Sigmoid colon (tissue), 7 donors: ENCODE measurements around the gene EPHB1. TPM values are rescaled to one million over a fixed set of nuclear protein-coding genes. Genes with fewer than 3 reads are reported as not detected.

ENCODE experiments used
- DNase-seq: peaks from one replicate; pipeline ENCODE4 v3.0.0-alpha.2; 2019
- H3K27ac ChIP-seq, 4 donors: fragments of 200-600 bp; sonication (generic); one replicate each; pipeline ENCODE4 v1.5.1; 2016 to 2019; ENCODE audit warnings: mild to moderate bottlenecking in 1 of 4
- H3K27me3 ChIP-seq, 3 donors: fragments of 200-600 bp; sonication (generic); one replicate each; pipeline ENCODE4 v1.5.1; 2019; ENCODE audit warnings: mild to moderate bottlenecking in 1 of 3
- H3K36me3 ChIP-seq, 4 donors: fragments of 200-600 bp; sonication (generic); one replicate each; pipeline ENCODE4 v1.5.1; 2016 to 2019
- H3K4me1 ChIP-seq, 4 donors: fragments of 200-600 bp; sonication (generic); one replicate each; pipeline ENCODE4 v1.5.1; 2017 to 2019
- H3K4me3 ChIP-seq, 4 donors: fragments of 200-600 bp; sonication (generic); one replicate each; pipeline ENCODE4 v1.5.1; 2017 to 2019; ENCODE audit warnings: mild to moderate bottlenecking in 2 of 4, moderate library complexity in 1 of 4
- H3K9me3 ChIP-seq, 4 donors: fragments of 200-600 bp in 3 of 4; sonication (generic) in 3 of 4; one replicate each; pipeline versions ENCODE4 v1.5.1 to v1.6.1; 2013 to 2019
- EP300 ChIP-seq, 4 donors: sonication (generic); formaldehyde crosslinking; IDR thresholded peaks; one replicate each; pipeline ENCODE4 v1.6.1; 2017; ENCODE audit warnings: antibody characterized with exemption in 4 of 4
- POLR2A ChIP-seq, 2 donors: fragments of 450-650 bp; IDR thresholded peaks; one replicate each; pipeline ENCODE4 v1.6.1; 2016; ENCODE audit warnings: antibody characterized with exemption in 2 of 2, mild to moderate bottlenecking in 2 of 2, moderate library complexity in 2 of 2
- POLR2AphosphoS5 ChIP-seq, 4 donors: sonication (generic); formaldehyde crosslinking; IDR thresholded peaks; one replicate each; pipeline ENCODE4 v1.6.1; 2017; ENCODE audit warnings: antibody characterized with exemption in 4 of 4
- WGBS, 2 donors: extraction: QIAGEN DNeasy Blood & Tissue Kit; methylation state at CpG; one replicate each; pipeline ENCODE4 v1.1.7; 2013; 5-methylcytosine and 5-hydroxymethylcytosine counted together
- intact Hi-C: fragments of 100-400 bp; cut with DNase I; formaldehyde crosslinking; loops from one replicate; pipeline ENCODE4 v1.15.1; 2023
- polyA plus RNA-seq, 3 donors: library from polyadenylated mRNA; stranded (reverse); fragments of 200-250 nt; gene quantifications; one replicate each; pipeline ENCODE4 v1.2.3, GENCODE V29; 2013
- total RNA-seq, 4 donors: library from RNA; depleted of rRNA; stranded (reverse); fragments of >200 nt; gene quantifications; one replicate each; pipeline ENCODE4 v1.1.0, GENCODE V29; 2016
- TF ChIP-seq, protein P1 (sequence below), 4 experiments: fragments of 450-650 bp in 3 of 4; fragments of 200-600 bp in 1 of 4; IDR thresholded peaks; one replicate each; pipeline ENCODE4 v1.5.1; 2016 to 2019; ENCODE audit warnings: antibody characterized with exemption in 4 of 4, mild to moderate bottlenecking in 3 of 4, moderate library complexity in 2 of 4
- donor health status: healthy with polysubstance abuse.
- donor health status: Bipolar disorder and iron deficiency.
- donor health status: healthy.

Gene EPHB1
- total and polyA plus RNA-seq, 7 donors: 0.29 to 17.3 (median 3.6) TPM; not detected in 2

DNA sequence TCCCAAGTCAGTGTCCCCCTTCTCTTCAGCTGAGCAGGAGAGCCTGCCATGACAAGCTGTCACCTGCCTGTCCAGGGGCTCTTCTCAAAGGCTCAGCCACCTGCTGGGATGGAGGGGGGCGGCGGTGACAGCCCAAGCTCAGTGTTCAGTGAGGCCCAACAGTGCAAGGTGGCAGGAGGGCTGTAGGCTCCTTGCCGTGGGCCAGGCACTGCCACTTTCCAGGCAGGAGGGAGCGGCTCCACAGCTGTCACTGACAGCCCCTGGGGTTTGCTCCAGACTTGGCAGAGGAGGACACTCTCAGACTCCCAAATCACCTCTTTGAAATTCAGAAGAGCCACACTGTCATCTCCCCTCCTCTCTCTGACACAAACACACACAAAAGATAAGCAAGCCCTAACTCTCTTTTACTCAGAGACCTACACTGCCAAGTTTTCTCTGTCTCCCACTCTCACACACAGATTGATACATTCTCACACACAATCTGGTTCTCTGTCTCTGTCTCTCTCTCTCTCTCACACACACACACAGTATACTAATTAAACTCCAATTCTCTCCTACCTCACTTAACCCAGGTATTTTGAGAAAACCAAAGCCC, 443.3 kb downstream of the EPHB1 start:
- intact Hi-C loops: no loop called here
- no peak overlapping the region for H3K27ac ChIP-seq
- TF ChIP-seq POLR2AphosphoS5 (IDR thresholded peaks at IDR 0.05) (no peak), POLR2A (IDR thresholded peaks at IDR 0.05) (no peak), EP300 (IDR thresholded peaks at IDR 0.05) (no peak)
- TF ChIP-seq, protein P1, sequence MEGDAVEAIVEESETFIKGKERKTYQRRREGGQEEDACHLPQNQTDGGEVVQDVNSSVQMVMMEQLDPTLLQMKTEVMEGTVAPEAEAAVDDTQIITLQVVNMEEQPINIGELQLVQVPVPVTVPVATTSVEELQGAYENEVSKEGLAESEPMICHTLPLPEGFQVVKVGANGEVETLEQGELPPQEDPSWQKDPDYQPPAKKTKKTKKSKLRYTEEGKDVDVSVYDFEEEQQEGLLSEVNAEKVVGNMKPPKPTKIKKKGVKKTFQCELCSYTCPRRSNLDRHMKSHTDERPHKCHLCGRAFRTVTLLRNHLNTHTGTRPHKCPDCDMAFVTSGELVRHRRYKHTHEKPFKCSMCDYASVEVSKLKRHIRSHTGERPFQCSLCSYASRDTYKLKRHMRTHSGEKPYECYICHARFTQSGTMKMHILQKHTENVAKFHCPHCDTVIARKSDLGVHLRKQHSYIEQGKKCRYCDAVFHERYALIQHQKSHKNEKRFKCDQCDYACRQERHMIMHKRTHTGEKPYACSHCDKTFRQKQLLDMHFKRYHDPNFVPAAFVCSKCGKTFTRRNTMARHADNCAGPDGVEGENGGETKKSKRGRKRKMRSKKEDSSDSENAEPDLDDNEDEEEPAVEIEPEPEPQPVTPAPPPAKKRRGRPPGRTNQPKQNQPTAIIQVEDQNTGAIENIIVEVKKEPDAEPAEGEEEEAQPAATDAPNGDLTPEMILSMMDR (IDR thresholded peaks at IDR 0.05): no peak
- WGBS, 2 donors: 67 to 79% methylated on average over 4 of the region's 4 CpGs
- no peak overlapping the region for H3K4me3 ChIP-seq
- H3K36me3 ChIP-seq: peaks cover 0 to 14% (median 0%) of the 10 kb centered on the region in 4 donors
- no peaks in the 10 kb centered on the region for H3K4me1 ChIP-seq
- H3K27me3 ChIP-seq: no peaks in the 10 kb centered on the region
- H3K9me3 ChIP-seq: no peaks in the 10 kb centered on the region
- no peak for DNase-seq

DNA sequence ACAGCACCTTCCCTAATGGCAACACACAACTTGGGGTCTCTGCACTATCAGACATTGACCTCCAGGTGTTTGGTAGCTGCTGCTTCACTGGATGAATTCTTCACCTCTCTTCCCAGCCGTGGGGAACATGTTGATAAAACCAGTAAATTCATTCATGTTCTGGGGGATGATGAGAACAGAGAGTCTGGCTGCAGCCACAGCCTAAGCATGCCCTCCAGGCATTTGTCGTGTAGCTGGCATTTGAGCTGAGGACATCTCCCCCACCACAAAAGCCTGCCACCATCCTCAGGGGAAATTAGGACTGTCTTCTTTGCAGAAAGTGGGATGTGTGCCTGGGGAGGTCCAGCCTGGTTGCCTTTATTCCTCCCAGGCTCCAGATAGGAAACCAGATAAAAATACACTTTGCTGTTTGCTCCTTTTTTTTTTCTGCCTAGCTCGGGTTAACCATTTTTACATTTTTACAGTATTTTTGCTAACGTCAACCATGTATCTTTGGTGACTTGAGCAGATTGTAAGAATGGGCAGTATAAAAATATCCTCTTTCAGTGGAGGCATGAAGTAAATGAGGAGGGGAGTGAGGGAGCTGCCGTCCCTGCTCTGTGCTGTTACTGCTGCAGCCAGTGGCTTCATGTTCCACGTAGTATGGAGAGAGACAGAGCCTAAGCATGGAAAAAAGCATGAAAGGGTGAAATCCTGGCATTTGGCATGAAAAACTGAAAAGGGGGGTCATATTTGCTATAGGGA, 444.0 kb downstream of the EPHB1 start:
- H3K27me3 ChIP-seq: no peaks in the 10 kb centered on the region
- no peak for DNase-seq
- intact Hi-C loops: no loop called here
- no peaks in the 10 kb centered on the region for H3K4me1 ChIP-seq
- peaks cover 0 to 14% (median 0%) of the 10 kb centered on the region in 4 donors for H3K36me3 ChIP-seq
- H3K9me3 ChIP-seq: no peaks in the 10 kb centered on the region
- H3K4me3 ChIP-seq: no peak overlapping the region
- TF ChIP-seq POLR2AphosphoS5 (IDR thresholded peaks at IDR 0.05) (no peak), POLR2A (IDR thresholded peaks at IDR 0.05) (no peak), EP300 (IDR thresholded peaks at IDR 0.05) (no peak)
- TF ChIP-seq, protein P1 (IDR thresholded peaks at IDR 0.05): no peak
- H3K27ac ChIP-seq: no peak overlapping the region
- WGBS, 2 donors: 55 to 64% methylated on average over 6 of the region's 6 CpGs

DNA sequence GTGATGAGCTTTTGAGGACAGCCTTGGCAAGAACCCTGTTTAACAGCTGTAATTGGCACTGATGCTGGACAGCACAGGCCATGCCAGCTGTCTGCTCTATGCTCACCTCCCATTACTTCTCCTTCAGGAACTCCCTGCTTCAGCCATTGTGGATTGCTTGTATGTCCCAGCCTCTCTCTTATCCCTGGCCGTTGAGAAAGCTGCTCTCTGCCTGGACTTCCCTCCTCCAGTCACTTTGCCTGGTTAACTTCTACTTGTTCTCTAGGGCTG, 444.5 kb downstream of the EPHB1 start:
- TF ChIP-seq POLR2A (IDR thresholded peaks at IDR 0.05): no peak
- no peak for TF ChIP-seq POLR2AphosphoS5 (IDR thresholded peaks at IDR 0.05)
- TF ChIP-seq EP300 (IDR thresholded peaks at IDR 0.05): no peak
- TF ChIP-seq, protein P1 (IDR thresholded peaks at IDR 0.05): no peak
- Histone ChIP-seq H3K4me3 (no peak overlapping the region), H3K4me1 (no peaks in the 10 kb centered on the region), H3K36me3 (peaks cover 0 to 14% (median 0%) of the 10 kb centered on the region in 4 donors), H3K9me3 (no peaks in the 10 kb centered on the region), H3K27ac (no peak overlapping the region), H3K27me3 (no peaks in the 10 kb centered on the region)
- DNase-seq: no peak
- WGBS, 2 donors: 34 to 38% methylated on average over 1 of the region's 1 CpG
- intact Hi-C loops: no loop called here

DNA sequence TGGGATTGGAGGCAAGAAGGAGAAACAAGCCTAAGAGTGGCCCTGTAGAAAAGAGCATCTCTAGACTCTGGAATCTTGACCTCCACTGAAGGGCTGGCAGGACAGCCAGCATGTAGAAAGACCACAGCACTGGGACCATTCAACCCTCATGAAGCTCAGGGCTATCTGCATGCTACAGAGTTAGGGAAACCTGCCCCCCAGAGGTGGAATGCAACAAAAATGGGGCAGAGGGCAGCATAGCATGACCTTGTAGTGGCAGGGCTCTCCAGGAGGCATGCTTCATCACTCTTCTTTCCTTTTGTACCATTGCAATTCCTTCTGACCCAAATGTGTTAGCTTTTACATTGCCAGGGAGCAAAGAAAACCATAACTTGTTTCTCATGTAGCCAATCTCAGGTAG, 445.4 kb downstream of the EPHB1 start:
- Histone ChIP-seq H3K4me3 (no peak overlapping the region), H3K27ac (no peak overlapping the region), H3K36me3 (peaks cover 0 to 14% (median 0%) of the 10 kb centered on the region in 4 donors), H3K9me3 (no peaks in the 10 kb centered on the region), H3K27me3 (no peaks in the 10 kb centered on the region), H3K4me1 (no peaks in the 10 kb centered on the region)
- TF ChIP-seq POLR2AphosphoS5 (IDR thresholded peaks at IDR 0.05) (no peak), EP300 (IDR thresholded peaks at IDR 0.05) (no peak), POLR2A (IDR thresholded peaks at IDR 0.05) (no peak)
- TF ChIP-seq, protein P1 (IDR thresholded peaks at IDR 0.05): no peak
- intact Hi-C loops: no loop called here
- no peak for DNase-seq
